Measurements from ENCODE around the gene SULT1C3.

The SULT1C3 gene

DNA sequence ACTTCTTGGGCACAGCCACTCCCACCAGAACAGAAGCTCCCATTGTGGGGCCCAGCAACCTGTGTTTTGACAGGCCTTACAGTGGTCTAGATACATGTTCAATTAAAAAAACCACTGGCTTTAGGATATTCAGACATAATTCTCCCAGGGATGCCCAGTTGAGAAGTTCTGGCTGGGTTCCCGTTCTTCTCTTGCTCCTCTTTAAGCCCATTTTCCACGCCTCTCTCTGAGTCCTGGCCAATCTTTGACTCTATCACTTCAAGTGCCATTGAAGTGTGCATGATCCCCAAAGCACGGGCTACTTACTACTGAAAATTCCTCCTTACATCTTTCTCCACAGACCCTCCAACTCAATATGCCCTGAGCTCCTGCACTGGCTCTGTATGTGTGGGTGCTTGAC, 17.5 kb upstream of the SULT1C3 start:
- Histone ChIP-seq H2BK15ac (ENCODE audit: low read depth, poor library complexity, severe bottlenecking) (no peak overlapping the region), H3K14ac (ENCODE audit: low read length in 2 of 2) (no peak overlapping the region), H2AFZ (ENCODE audit: low read depth, low read length) (no peak overlapping the region), H3K4ac (ENCODE audit: low read depth in 1 of 2, low read length in 2 of 2) (no peak overlapping the region), H3K27me3 (ENCODE audit: control insufficient read depth in 1 of 2, insufficient read depth in 1 of 2, low read length in 2 of 2) (no peaks in the 10 kb centered on the region), H3K4me2 (ENCODE audit: low read length, poor library complexity, severe bottlenecking) (no peak overlapping the region), H4K91ac (ENCODE audit: low read length) (no peak overlapping the region), H3K36me3 (ENCODE audit: control insufficient read depth in 1 of 2, insufficient read depth in 2 of 2, low read depth in 1 of 2, low read length in 2 of 2) (no peaks in the 10 kb centered on the region), H3K79me1 (replicated peaks; ENCODE audit: low read length, poor library complexity, severe bottlenecking) (no peaks in the 10 kb centered on the region), H4K8ac (ENCODE audit: low read length) (no peak overlapping the region), H3K23ac (ENCODE audit: low read length in 2 of 2) (no peak overlapping the region), H2BK120ac (ENCODE audit: low read depth, low read length) (no peak overlapping the region), H2AK5ac (ENCODE audit: low read length, severe bottlenecking) (no peak overlapping the region), H3K4me3 (ENCODE audit: insufficient read depth in 1 of 2, low read depth in 1 of 2, low read length in 2 of 2) (no peak overlapping the region), H2BK12ac (ENCODE audit: low read length in 2 of 2) (no peak overlapping the region), H3K4me1 (ENCODE audit: control insufficient read depth, insufficient read depth, low read depth, low read length) (peaks cover 13% of the 10 kb centered on the region), H2BK5ac (ENCODE audit: low read depth, low read length, poor library complexity, severe bottlenecking) (no peak overlapping the region), H3K9me3 (ENCODE audit: control insufficient read depth, low read length) (peaks cover 15% of the 10 kb centered on the region), H3K27ac (ENCODE audit: low read length, poor library complexity, severe bottlenecking) (no peak overlapping the region), H3K18ac (ENCODE audit: low read depth in 1 of 2, low read length in 2 of 2) (no peak overlapping the region), H3K9ac (ENCODE audit: low read length) (no peak overlapping the region)
- 73% methylated on average over 3 of the region's 3 CpGs for WGBS
- no peak for DNase-seq

GRCh38 chr2:108223573-108223972, 16.2 kb upstream of the SULT1C3 start:
- no peak for DNase-seq
- H2BK12ac ChIP-seq (ENCODE audit: low read length in 2 of 2) = no peak overlapping the region
- H3K27me3 ChIP-seq (ENCODE audit: control insufficient read depth in 1 of 2, insufficient read depth in 1 of 2, low read length in 2 of 2) = no peaks in the 10 kb centered on the region
- H2BK5ac ChIP-seq (ENCODE audit: low read depth, low read length, poor library complexity, severe bottlenecking) = no peak overlapping the region
- no peak overlapping the region for H2BK120ac ChIP-seq (ENCODE audit: low read depth, low read length)
- no peak overlapping the region for H3K4me2 ChIP-seq (ENCODE audit: low read length, poor library complexity, severe bottlenecking)
- no peak overlapping the region for H3K14ac ChIP-seq (ENCODE audit: low read length in 2 of 2)
- H3K79me1 ChIP-seq (replicated peaks; ENCODE audit: low read length, poor library complexity, severe bottlenecking) = no peaks in the 10 kb centered on the region
- no peak overlapping the region for H3K4ac ChIP-seq (ENCODE audit: low read depth in 1 of 2, low read length in 2 of 2)
- H3K23ac ChIP-seq (ENCODE audit: low read length in 2 of 2) = no peak overlapping the region
- no peak overlapping the region for H3K27ac ChIP-seq (ENCODE audit: low read length, poor library complexity, severe bottlenecking)
- H4K91ac ChIP-seq (ENCODE audit: low read length) = no peak overlapping the region
- no peak overlapping the region for H4K8ac ChIP-seq (ENCODE audit: low read length)
- H3K36me3 ChIP-seq (ENCODE audit: control insufficient read depth in 1 of 2, insufficient read depth in 2 of 2, low read depth in 1 of 2, low read length in 2 of 2) = no peaks in the 10 kb centered on the region
- WGBS = 75% methylated on average over 3 of the region's 4 CpGs
- H3K4me1 ChIP-seq (ENCODE audit: control insufficient read depth, insufficient read depth, low read depth, low read length) = peaks cover 13% of the 10 kb centered on the region
- no peak overlapping the region for H2AFZ ChIP-seq (ENCODE audit: low read depth, low read length)
- H2BK15ac ChIP-seq (ENCODE audit: low read depth, poor library complexity, severe bottlenecking) = no peak overlapping the region
- no peak overlapping the region for H3K9ac ChIP-seq (ENCODE audit: low read length)
- H2AK5ac ChIP-seq (ENCODE audit: low read length, severe bottlenecking) = no peak overlapping the region
- H3K4me3 ChIP-seq (ENCODE audit: insufficient read depth in 1 of 2, low read depth in 1 of 2, low read length in 2 of 2) = no peak overlapping the region
- H3K18ac ChIP-seq (ENCODE audit: low read depth in 1 of 2, low read length in 2 of 2) = no peak overlapping the region
- H3K9me3 ChIP-seq (ENCODE audit: control insufficient read depth, low read length) = peaks cover 15% of the 10 kb centered on the region

- Histone ChIP-seq H3K9ac (ENCODE audit: low read length) (no peak overlapping the region), H3K4me3 (ENCODE audit: insufficient read depth in 1 of 2, low read depth in 1 of 2, low read length in 2 of 2) (no peak overlapping the region), H3K18ac (ENCODE audit: low read depth in 1 of 2, low read length in 2 of 2) (no peak overlapping the region), H2BK120ac (ENCODE audit: low read depth, low read length) (no peak overlapping the region), H2BK12ac (ENCODE audit: low read length in 2 of 2) (no peak overlapping the region), H2BK15ac (ENCODE audit: low read depth, poor library complexity, severe bottlenecking) (no peak overlapping the region), H3K4me1 (ENCODE audit: control insufficient read depth, insufficient read depth, low read depth, low read length) (peaks cover 13% of the 10 kb centered on the region), H4K8ac (ENCODE audit: low read length) (no peak overlapping the region), H3K27me3 (ENCODE audit: control insufficient read depth in 1 of 2, insufficient read depth in 1 of 2, low read length in 2 of 2) (no peaks in the 10 kb centered on the region), H3K9me3 (ENCODE audit: control insufficient read depth, low read length) (peaks cover 15% of the 10 kb centered on the region), H4K91ac (ENCODE audit: low read length) (no peak overlapping the region), H3K4me2 (ENCODE audit: low read length, poor library complexity, severe bottlenecking) (no peak overlapping the region), H3K4ac (ENCODE audit: low read depth in 1 of 2, low read length in 2 of 2) (no peak overlapping the region), H2AFZ (ENCODE audit: low read depth, low read length) (no peak overlapping the region), H3K27ac (ENCODE audit: low read length, poor library complexity, severe bottlenecking) (no peak overlapping the region), H3K23ac (ENCODE audit: low read length in 2 of 2) (no peak overlapping the region), H3K14ac (ENCODE audit: low read length in 2 of 2) (no peak overlapping the region), H2BK5ac (ENCODE audit: low read depth, low read length, poor library complexity, severe bottlenecking) (no peak overlapping the region), H3K79me1 (replicated peaks; ENCODE audit: low read length, poor library complexity, severe bottlenecking) (no peaks in the 10 kb centered on the region), H2AK5ac (ENCODE audit: low read length, severe bottlenecking) (no peak overlapping the region), H3K36me3 (ENCODE audit: control insufficient read depth in 1 of 2, insufficient read depth in 2 of 2, low read depth in 1 of 2, low read length in 2 of 2) (no peaks in the 10 kb centered on the region)
- WGBS = 100% methylated on average over 1 of the region's 1 CpG
- DNase-seq = no peak
Observed at GRCh38 chr2:108224022-108224421, 15.7 kb upstream of the SULT1C3 start.

DNA sequence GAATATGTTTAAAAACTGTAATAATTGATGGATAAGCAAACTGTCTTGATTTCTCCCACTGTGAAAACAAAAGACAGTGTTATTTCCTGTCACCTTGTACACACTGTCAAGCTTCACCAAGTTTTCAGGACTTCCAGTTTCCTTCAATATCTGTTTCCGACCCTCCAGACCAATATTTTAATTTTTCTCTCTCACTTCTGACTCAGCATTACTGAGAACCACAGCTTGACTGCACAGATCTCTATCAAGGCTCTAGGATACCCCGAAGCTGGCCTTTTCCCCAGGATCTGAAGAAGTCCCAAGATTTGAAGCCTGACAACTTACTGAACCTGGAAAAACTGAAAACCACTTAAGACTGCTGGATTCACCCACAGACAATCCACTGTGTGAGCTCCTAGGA, 13.2 kb upstream of the SULT1C3 start:
- Histone ChIP-seq H3K23ac (ENCODE audit: low read length in 2 of 2) (no peak overlapping the region), H3K4me3 (ENCODE audit: insufficient read depth in 1 of 2, low read depth in 1 of 2, low read length in 2 of 2) (no peak overlapping the region), H3K27me3 (ENCODE audit: control insufficient read depth in 1 of 2, insufficient read depth in 1 of 2, low read length in 2 of 2) (no peaks in the 10 kb centered on the region), H2BK120ac (ENCODE audit: low read depth, low read length) (no peak overlapping the region), H2AFZ (ENCODE audit: low read depth, low read length) (no peak overlapping the region), H2BK5ac (ENCODE audit: low read depth, low read length, poor library complexity, severe bottlenecking) (no peak overlapping the region), H4K8ac (ENCODE audit: low read length) (no peak overlapping the region), H3K4me2 (ENCODE audit: low read length, poor library complexity, severe bottlenecking) (no peak overlapping the region), H3K36me3 (ENCODE audit: control insufficient read depth in 1 of 2, insufficient read depth in 2 of 2, low read depth in 1 of 2, low read length in 2 of 2) (peaks cover 0 to 4% of the 10 kb centered on the region in 2 experiments), H3K4ac (ENCODE audit: low read depth in 1 of 2, low read length in 2 of 2) (no peak overlapping the region), H3K4me1 (ENCODE audit: control insufficient read depth, insufficient read depth, low read depth, low read length) (no peaks in the 10 kb centered on the region), H3K14ac (ENCODE audit: low read length in 2 of 2) (no peak overlapping the region), H3K9ac (ENCODE audit: low read length) (no peak overlapping the region), H2AK5ac (ENCODE audit: low read length, severe bottlenecking) (no peak overlapping the region), H3K79me1 (replicated peaks; ENCODE audit: low read length, poor library complexity, severe bottlenecking) (no peaks in the 10 kb centered on the region), H3K9me3 (ENCODE audit: control insufficient read depth, low read length) (peaks cover 24% of the 10 kb centered on the region), H2BK15ac (ENCODE audit: low read depth, poor library complexity, severe bottlenecking) (no peak overlapping the region), H2BK12ac (ENCODE audit: low read length in 2 of 2) (no peak overlapping the region), H3K18ac (ENCODE audit: low read depth in 1 of 2, low read length in 2 of 2) (no peak overlapping the region), H4K91ac (ENCODE audit: low read length) (no peak overlapping the region), H3K27ac (ENCODE audit: low read length, poor library complexity, severe bottlenecking) (no peak overlapping the region)
- 68% methylated on average over 2 of the region's 2 CpGs for WGBS
- DNase-seq = no peak
